Measurements from ENCODE around the gene POLR2F.

DNA sequence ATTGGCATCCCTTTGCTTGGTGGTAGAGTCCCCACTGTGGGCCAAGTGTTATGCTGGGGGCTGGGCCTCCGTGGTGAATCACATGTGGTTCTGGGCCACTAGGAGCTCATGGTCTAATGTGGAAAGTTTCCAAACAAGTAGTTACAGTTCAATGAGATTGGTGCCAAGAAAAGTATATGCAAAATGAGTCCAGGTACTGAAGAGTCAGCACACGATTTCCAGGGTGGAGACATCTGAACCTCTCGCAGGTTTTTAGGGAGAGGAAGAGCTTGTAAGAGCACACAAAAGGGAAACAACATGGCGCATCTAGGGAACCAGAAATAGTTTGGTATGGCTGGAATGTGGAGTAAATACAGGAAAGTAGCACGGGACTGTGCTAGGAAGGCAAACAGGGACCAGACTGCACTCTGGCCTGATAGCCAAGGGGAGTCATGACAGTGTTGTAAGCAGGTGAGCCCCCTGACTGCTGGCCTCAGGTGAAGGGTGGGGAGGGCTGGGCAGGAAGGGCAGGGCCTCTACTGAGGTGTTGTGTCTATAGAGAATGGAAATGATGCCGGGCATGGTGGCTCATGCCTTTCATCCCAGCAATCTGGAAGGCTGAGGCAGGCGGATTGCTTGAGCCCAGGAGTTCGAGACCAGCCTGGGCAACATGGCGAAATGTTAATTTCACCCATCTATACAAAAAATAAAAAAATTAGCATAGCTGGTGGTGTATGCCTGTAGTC, 12.6 kb downstream of the POLR2F start:
- TF ChIP-seq, protein P1, sequence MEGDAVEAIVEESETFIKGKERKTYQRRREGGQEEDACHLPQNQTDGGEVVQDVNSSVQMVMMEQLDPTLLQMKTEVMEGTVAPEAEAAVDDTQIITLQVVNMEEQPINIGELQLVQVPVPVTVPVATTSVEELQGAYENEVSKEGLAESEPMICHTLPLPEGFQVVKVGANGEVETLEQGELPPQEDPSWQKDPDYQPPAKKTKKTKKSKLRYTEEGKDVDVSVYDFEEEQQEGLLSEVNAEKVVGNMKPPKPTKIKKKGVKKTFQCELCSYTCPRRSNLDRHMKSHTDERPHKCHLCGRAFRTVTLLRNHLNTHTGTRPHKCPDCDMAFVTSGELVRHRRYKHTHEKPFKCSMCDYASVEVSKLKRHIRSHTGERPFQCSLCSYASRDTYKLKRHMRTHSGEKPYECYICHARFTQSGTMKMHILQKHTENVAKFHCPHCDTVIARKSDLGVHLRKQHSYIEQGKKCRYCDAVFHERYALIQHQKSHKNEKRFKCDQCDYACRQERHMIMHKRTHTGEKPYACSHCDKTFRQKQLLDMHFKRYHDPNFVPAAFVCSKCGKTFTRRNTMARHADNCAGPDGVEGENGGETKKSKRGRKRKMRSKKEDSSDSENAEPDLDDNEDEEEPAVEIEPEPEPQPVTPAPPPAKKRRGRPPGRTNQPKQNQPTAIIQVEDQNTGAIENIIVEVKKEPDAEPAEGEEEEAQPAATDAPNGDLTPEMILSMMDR (IDR thresholded peaks at IDR 0.05; ENCODE audit: poor library complexity, severe bottlenecking): no peak
- TF ChIP-seq EZH2 (IDR thresholded peaks at IDR 0.05; ENCODE audit: borderline replicate concordance, insufficient read depth, low read length, poor library complexity, severe bottlenecking): no peak
- no peak for TF ChIP-seq POLR2AphosphoS5 (IDR thresholded peaks at IDR 0.05)
- no peak for TF ChIP-seq TAF1 (IDR thresholded peaks at IDR 0.05; ENCODE audit: low read depth)
- TF ChIP-seq EP300 (conservative IDR thresholded peaks at IDR 0.05; ENCODE audit: poor library complexity, severe bottlenecking): no peak
- no peak for TF ChIP-seq RAD21 (conservative IDR thresholded peaks at IDR 0.05)
- no peak for TF ChIP-seq SMC3 (conservative IDR thresholded peaks at IDR 0.05; ENCODE audit: poor library complexity)
- TF ChIP-seq MXI1 (conservative IDR thresholded peaks at IDR 0.05; ENCODE audit: poor library complexity, severe bottlenecking): no peak
